K562 (cell line): ENCODE data around the gene RAB3GAP2. TPM values are rescaled to one million over a fixed set of nuclear protein-coding genes. Genes with fewer than 3 reads are reported as not detected.

Source experiments
- ATAC-seq: fragments of 200-7000 bp; cut with Tn5 transposase; 3 replicates; pipeline ENCODE4 v1.9.1; 2020; ENCODE audit warnings: moderate library complexity
- BruUV-seq: library from RNA; stranded (reverse); fragments of 400-500 nt; replicated peaks from 2 replicates; lab custom pipeline; 2021; lab: Mats Ljungman, UMichigan
- CTCF ChIA-PET: fragments of 300-600 bp; formaldehyde crosslinking; extraction: SDS; loops from one replicate; lab custom pipeline; 2021; ENCODE audit warnings: low intra/inter-chr PET ratio; lab: Yijun Ruan, JAX
- POLR2A ChIA-PET: fragments of 300-600, 350-650 bp; sonication (Branson Sonifier 250); formaldehyde crosslinking; extraction: SDS; loops from one replicate; lab custom pipeline; 2021; ENCODE audit warnings: antibody characterized with exemption, inconsistent platforms; lab: Yijun Ruan, JAX
- DNase-seq, 4 experiments: peaks; one replicate each; pipeline versions ENCODE4 v3.0.0 to v3.0.0-alpha.2; 2011 to 2018; ENCODE audit warnings: low spot score in 3 of 4, mixed read lengths in 3 of 4; ENCODE audit errors: extremely low read depth in 1 of 4
- FAIRE-seq: peaks from 2 replicates; lab custom pipeline; 2011; peaks lifted over from hg19 to GRCh38; lab: Jason Lieb, UNC
- H2AFZ ChIP-seq: 2 replicates; pipeline ENCODE4 v1.6.0; 2011; ENCODE audit warnings: low read depth, low read length, control low read depth, inconsistent platforms
- H3K27ac ChIP-seq: fragments of 200-600 bp; 3 replicates; pipeline ENCODE4 v1.8.0; 2011; ENCODE audit warnings: low read depth, mild to moderate bottlenecking, control low read depth, inconsistent platforms, low read length, moderate library complexity, mixed read lengths; ENCODE audit errors: extremely low read depth
- H3K27me3 ChIP-seq, 2 experiments: fragments of 300-600 bp in 1 of 2; 2 replicates in 1 of 2; 3 replicates in 1 of 2; pipeline versions ENCODE4 v1.6.0 to v1.8.0; 2011; ENCODE audit warnings: inconsistent platforms in 2 of 2, low read length in 2 of 2, mild to moderate bottlenecking in 1 of 2, mixed read lengths in 1 of 2, moderate library complexity in 1 of 2; ENCODE audit not compliant: control insufficient read depth in 2 of 2, insufficient read depth in 2 of 2
- H3K36me3 ChIP-seq: fragments of 300-600 bp; 3 replicates; pipeline ENCODE4 v1.8.0; 2011; ENCODE audit warnings: mild to moderate bottlenecking, low read length, inconsistent platforms; ENCODE audit not compliant: control insufficient read depth, insufficient read depth
- H3K4me1 ChIP-seq, 2 experiments: fragments of 200-600 bp in 1 of 2; replicated peaks in 1 of 2; 2 replicates in 1 of 2; 3 replicates in 1 of 2; pipeline versions ENCODE4 v1.5.1 to v1.8.0; 2011; ENCODE audit warnings: inconsistent platforms in 2 of 2, low read length in 2 of 2, mild to moderate bottlenecking in 1 of 2, mixed read lengths in 1 of 2, moderate library complexity in 1 of 2; ENCODE audit not compliant: control insufficient read depth in 2 of 2, insufficient read depth in 2 of 2
- H3K4me2 ChIP-seq: 2 replicates; pipeline ENCODE4 v1.6.1; 2011; ENCODE audit warnings: low read length, control low read depth, inconsistent platforms, mixed read lengths; ENCODE audit not compliant: insufficient read depth
- H3K4me3 ChIP-seq: fragments of 200-600 bp; sonication (generic), shearing (Covaris generic); 2 replicates; pipeline ENCODE4 v1.5.1; 2016; ENCODE audit warnings: control low read depth, inconsistent platforms
- H3K79me2 ChIP-seq: fragments of 200-600 bp; 3 replicates; pipeline ENCODE4 v1.8.0; 2011; ENCODE audit warnings: low read length, inconsistent platforms; ENCODE audit not compliant: control insufficient read depth, insufficient read depth
- H3K9ac ChIP-seq, 2 experiments: 2 replicates each; pipeline versions ENCODE4 v1.6.0 to v1.6.1; 2011; ENCODE audit warnings: low read depth in 2 of 2, low read length in 2 of 2, control low read depth in 1 of 2, inconsistent platforms in 1 of 2, mild to moderate bottlenecking in 1 of 2, mixed read lengths in 1 of 2; ENCODE audit not compliant: insufficient read depth in 1 of 2
- H3K9me1 ChIP-seq: one replicate; pipeline ENCODE4 v1.6.0; 2011; ENCODE audit warnings: inconsistent platforms, mild to moderate bottlenecking, low read length, moderate library complexity; ENCODE audit not compliant: control insufficient read depth, insufficient read depth
- H3K9me3 ChIP-seq: replicated peaks from 2 replicates; pipeline ENCODE4 v1.5.1; 2011; ENCODE audit warnings: low read depth, low read length, inconsistent platforms; ENCODE audit not compliant: control insufficient read depth, insufficient read depth
- H4K20me1 ChIP-seq: replicated peaks from 2 replicates; pipeline ENCODE4 v1.6.1; 2011; ENCODE audit warnings: low read length, inconsistent platforms, mixed read lengths; ENCODE audit not compliant: control insufficient read depth, insufficient read depth
- CEBPG ChIP-seq, 3 experiments: fragments of 200-800 bp in 1 of 3; sonication (Bioruptor generic) in 1 of 3; sonication (generic) in 1 of 3; formaldehyde crosslinking in 1 of 3; IDR thresholded peaks in 2 of 3; conservative IDR thresholded peaks in 1 of 3; 2 replicates each; pipeline versions ENCODE4 v1.6.1 to v1.8.0; 2016 to 2022; ENCODE audit warnings: missing compliant biosample characterization in 2 of 3, missing genetic modification characterization in 2 of 3, mild to moderate bottlenecking in 1 of 3, missing genetic modification reagents in 1 of 3
- CREM ChIP-seq: IDR thresholded peaks from 2 replicates; pipeline ENCODE4 v1.6.1; 2014; ENCODE audit warnings: antibody characterized with exemption, low read depth
- CTCF ChIP-seq, 3 experiments: IDR thresholded peaks in 2 of 3; conservative IDR thresholded peaks in 1 of 3; 2 replicates each; pipeline ENCODE4 v1.5.1; 2011 to 2012; ENCODE audit warnings: low read length in 3 of 3, mild to moderate bottlenecking in 3 of 3, control low read depth in 2 of 3, improper control_type of control experiment in 1 of 3, inconsistent platforms in 1 of 3, low read depth in 1 of 3, mixed read lengths in 1 of 3, moderate library complexity in 1 of 3; ENCODE audit not compliant: insufficient read depth in 2 of 3
- HNRNPK ChIP-seq: fragments of 200-400 bp; formaldehyde crosslinking; IDR thresholded peaks from one replicate; pipeline ENCODE4 v1.6.1; 2018; ENCODE audit warnings: mild to moderate bottlenecking, low read depth, low read length; ENCODE audit not compliant: poor library complexity, severe bottlenecking
- MBD1 ChIP-seq: fragments of 250-450 bp; sonication (Bioruptor Pico); IDR thresholded peaks from 2 replicates; pipeline ENCODE4 v1.8.0; 2022; ENCODE audit warnings: inconsistent platforms
- PCBP2 ChIP-seq: fragments of 200-400 bp; formaldehyde crosslinking; IDR thresholded peaks from 2 replicates; pipeline ENCODE4 v1.6.1; 2018; ENCODE audit warnings: low read length, low read depth, mild to moderate bottlenecking, moderate library complexity; ENCODE audit not compliant: poor library complexity, severe bottlenecking
- SMARCC2 ChIP-seq: fragments of 450-650 bp; IDR thresholded peaks from 2 replicates; pipeline ENCODE4 v1.6.1; 2017; ENCODE audit warnings: antibody characterized with exemption, moderate library complexity, mild to moderate bottlenecking, low read depth
- ZNF224 ChIP-seq: sonication (generic); formaldehyde crosslinking; IDR thresholded peaks from 2 replicates; pipeline ENCODE4 v1.8.0; 2022; ENCODE audit warnings: mild to moderate bottlenecking, missing genetic modification reagents
- WGBS: fragments of 100-300 bp; shearing (Covaris generic); methylation state at CpG from one replicate; pipeline ENCODE4 v1.1.6; 2016; ENCODE audit warnings: low coverage, mixed read lengths; ENCODE audit not compliant: insufficient coverage; ENCODE audit errors: missing lambda C conversion rate; 5-methylcytosine and 5-hydroxymethylcytosine counted together
- in situ Hi-C: fragments of 300-500 bp; cut with MboI; formaldehyde crosslinking; loops from 4 replicates; pipeline ENCODE4 v1.15.0; 2018; ENCODE audit warnings: inconsistent platforms, mixed read lengths
- intact Hi-C: fragments of 100-400 bp; cut with micrococcal nuclease; formaldehyde crosslinking; loops from 2 replicates; pipeline ENCODE4 v1.14.2; 2022
- polyA plus RNA-seq, 8 experiments: library from polyadenylated mRNA; depleted of rRNA in 4 of 8; stranded (reverse) in 5 of 8; unstranded in 3 of 8; fragments of >200 nt; fragmentation: Nextera tagmentation in 2 of 8; fragmentation: Illumina TruSeq in 1 of 8; extraction: Ambion mirVana in 2 of 8; extraction: Trizol in 1 of 8; gene quantifications; 2 replicates each; pipeline versions ENCODE4 v1.2.1 to v1.2.3, GENCODE V29; 2011 to 2014; ENCODE audit warnings: inconsistent platforms in 1 of 8, missing spikeins in 1 of 8
- total RNA-seq, 7 experiments: library from RNA; depleted of rRNA in 6 of 7; stranded (reverse); fragments of >200 nt in 6 of 7; fragmentation: Illumina TruSeq in 2 of 7; extraction: Trizol in 2 of 7; gene quantifications; 2 replicates each; pipeline versions ENCODE4 v1.2.1 to v1.2.3, GENCODE V29; 2011 to 2021; ENCODE audit warnings: low replicate concordance in 1 of 7

Gene RAB3GAP2
- total and polyA plus RNA-seq, 9 of the 15 experiments (the other 6 are each of a cell fraction or from before 2014, with no cell fraction given) = 14.1 to 69.1 (median 32.2) TPM

DNA sequence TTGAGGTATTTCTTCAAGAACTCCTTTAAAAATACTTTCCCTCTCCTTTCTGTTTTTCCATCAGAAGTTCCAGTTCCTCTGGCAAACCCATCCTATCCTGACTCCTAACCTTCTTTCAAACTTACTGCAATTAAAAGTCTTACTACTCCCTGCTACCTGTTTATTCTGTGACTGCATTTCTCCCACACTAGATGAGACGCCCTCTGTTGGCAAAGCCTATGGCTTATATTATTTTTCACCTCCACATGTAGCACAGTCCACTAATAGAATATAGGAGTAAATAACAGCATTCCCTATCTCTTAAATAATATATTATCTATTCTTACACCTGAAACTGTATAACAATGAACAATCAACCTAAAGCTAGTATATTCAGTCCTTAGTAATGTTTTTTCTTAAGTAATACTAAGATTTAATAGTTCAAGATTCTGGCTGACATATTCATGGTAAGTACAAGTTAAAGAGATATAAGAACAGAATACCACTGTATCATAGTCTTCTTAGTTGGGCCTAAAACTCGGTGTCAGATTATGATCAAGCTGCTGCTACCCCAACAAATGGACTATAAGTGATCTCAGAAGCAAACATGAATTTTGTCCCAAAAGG is 54.8 kb downstream of the RAB3GAP2 start (continued):
- TF ChIP-seq CTCF (IDR thresholded peaks at IDR 0.05 in 2 of 3, conservative IDR thresholded peaks at IDR 0.05 in 1 of 3; ENCODE audit: insufficient read depth in 2 of 3, low read depth in 1 of 3, low read length in 3 of 3) (peak; percentile 56 to 66 (median 63); a peak in 5 of 6 replicates), SMARCC2 (no peak), ZNF224 (CRISPR knock-in tag) (no peak), CREM (no peak)

GRCh38 chr1:220213382-220213983 is 58.8 kb downstream of the RAB3GAP2 start:
- 69% methylated on average over 3 of the region's 4 CpGs for WGBS
- no peak overlapping the region for H3K9ac ChIP-seq
- CTCF ChIA-PET = no interaction called here
- TF ChIP-seq PCBP2 (peak; percentile 69), HNRNPK (peak; percentile 92), MBD1 (CRISPR knock-in tag) (no peak), CEBPG (CRISPR knock-in tag; IDR thresholded peaks at IDR 0.05) (0 out of 2 replicates have a peak, but pooled peaks have one; percentile 21), CEBPG (tag; conservative IDR thresholded peaks at IDR 0.05 in 1 of 2, IDR thresholded peaks at IDR 0.05 in 1 of 2) (no peak)
- TF ChIP-seq, all 486 proteins: peak for 3
- H3K27ac ChIP-seq = no peak overlapping the region
- no peaks in the 10 kb centered on the region for H3K27me3 ChIP-seq
- DNase-seq (no peak), ATAC-seq (peak; percentile 36), FAIRE-seq (no peak)
- no peak overlapping the region for H3K4me3 ChIP-seq
- H3K9me1 ChIP-seq = no peaks in the 10 kb centered on the region
- no peaks in the 10 kb centered on the region for H3K4me1 ChIP-seq
- intact Hi-C loops (no loop called here), in situ Hi-C loops (no loop called here)
- H3K4me2 ChIP-seq = no peak overlapping the region
- peaks cover 19% of the 10 kb centered on the region for H3K79me2 ChIP-seq
- BruUV-seq = no TSS peak
- no peaks in the 10 kb centered on the region for H4K20me1 ChIP-seq
- no peak overlapping the region for H2AFZ ChIP-seq
- POLR2A ChIA-PET = no interaction called here
- H3K9me3 ChIP-seq = no peaks in the 10 kb centered on the region
- H3K36me3 ChIP-seq = peaks cover 30% of the 10 kb centered on the region
